Lung (tissue), 12 donors: ENCODE measurements around the gene MTA1. TPM values are rescaled to one million over a fixed set of nuclear protein-coding genes. Genes with fewer than 3 reads are reported as not detected.

ENCODE experiments used
- ATAC-seq: fragments of 200-7000 bp; cut with Tn5 transposase; one replicate; pipeline ENCODE4 v1.9.1; 2020; ENCODE audit warnings: moderate number of reproducible peaks; ENCODE audit not compliant: insufficient read depth, low FRiP score
- DNase-seq, 3 donors: peaks; one replicate each; pipeline ENCODE4 v3.0.0-alpha.2; 2013 to 2017
- H3K27ac ChIP-seq, 2 donors: one replicate each; pipeline ENCODE4 v1.5.1; 2013; ENCODE audit warnings: mild to moderate bottlenecking in 2 of 2, moderate library complexity in 2 of 2, control low read depth in 1 of 2, inconsistent platforms in 1 of 2, low read depth in 1 of 2, low read length in 1 of 2
- H3K27me3 ChIP-seq, 3 donors: one replicate each; pipeline ENCODE4 v1.5.1; 2013; ENCODE audit warnings: low read length in 2 of 3; ENCODE audit not compliant: control insufficient read depth in 3 of 3, insufficient read depth in 3 of 3
- H3K36me3 ChIP-seq, 4 donors: one replicate each; pipeline ENCODE4 v1.5.1; 2013; ENCODE audit warnings: low read length in 4 of 4, mild to moderate bottlenecking in 1 of 4, moderate library complexity in 1 of 4; ENCODE audit not compliant: control insufficient read depth in 4 of 4, insufficient read depth in 4 of 4
- H3K4me1 ChIP-seq, 5 donors: one replicate each; pipeline ENCODE4 v1.5.1; 2013; ENCODE audit warnings: low read length in 5 of 5, mild to moderate bottlenecking in 2 of 5, moderate library complexity in 1 of 5; ENCODE audit not compliant: control insufficient read depth in 5 of 5, insufficient read depth in 5 of 5
- H3K4me3 ChIP-seq: one replicate; pipeline ENCODE4 v1.5.1; 2013; ENCODE audit warnings: mild to moderate bottlenecking, control low read depth, moderate library complexity
- H3K9ac ChIP-seq, 2 donors: one replicate each; pipeline ENCODE4 v1.5.1; 2013; ENCODE audit warnings: low read length in 2 of 2, control low read depth in 1 of 2; ENCODE audit not compliant: insufficient read depth in 1 of 2
- H3K9me3 ChIP-seq, 4 donors: one replicate each; pipeline ENCODE4 v1.5.1; 2013; ENCODE audit warnings: low read length in 3 of 4, mild to moderate bottlenecking in 1 of 4, moderate library complexity in 1 of 4; ENCODE audit not compliant: control insufficient read depth in 4 of 4, insufficient read depth in 3 of 4
- CTCF ChIP-seq: IDR thresholded peaks from 2 replicates; pipeline ENCODE4 v1.5.1; 2012; ENCODE audit warnings: mild to moderate bottlenecking; ENCODE audit errors: control extremely low read depth, extremely low read depth
- WGBS, 2 donors: extraction: QIAGEN DNeasy Blood & Tissue Kit; methylation state at CpG; one replicate each; pipeline ENCODE4 v1.1.7; 2013; 5-methylcytosine and 5-hydroxymethylcytosine counted together
- polyA plus RNA-seq, 2 donors: library from polyadenylated mRNA; stranded (reverse); fragments of 200-250 nt; gene quantifications; one replicate each; pipeline ENCODE4 v1.2.1, GENCODE V29; 2013
- total RNA-seq, 2 donors: library from RNA; depleted of rRNA in 1 of 2; stranded (reverse); fragments of >200 nt in 1 of 2; gene quantifications; one replicate each; pipeline ENCODE4 v1.2.1, GENCODE V29; 2014 to 2021
- donor health status: control.
- donor health status: control.
- donor health status: Bipolar disorder and iron deficiency.
- donor health status: healthy.
- donor health status: DM: yes; HTN: yes; CAD: no.

Gene MTA1
- total and polyA plus RNA-seq, 4 donors: 40.2 to 113 (median 63.6) TPM

- Histone ChIP-seq H3K4me1 (no peaks in the 10 kb centered on the region), H3K9me3 (no peaks in the 10 kb centered on the region), H3K36me3 (peaks cover 0 to 34% (median 4%) of the 10 kb centered on the region in 4 donors), H3K27ac (peak overlapping the region in 1 of 2 donors; percentile 11), H3K4me3 (no peak overlapping the region), H3K9ac (no peak overlapping the region), H3K27me3 (no peaks in the 10 kb centered on the region)
- 51 to 73% methylated on average over 27 of the region's 27 CpGs for WGBS, 2 donors
- TF ChIP-seq CTCF: no peak
- no peak for ATAC-seq
- no peak for DNase-seq
Observed at GRCh38 chr14:105389976-105390848, 29.4 kb upstream of the MTA1 start.

GRCh38 chr14:105390849-105391500 is 28.7 kb upstream of the MTA1 start:
- WGBS, 2 donors: 88 to 92% methylated on average over 24 of the region's 24 CpGs
- H3K4me1 ChIP-seq: no peaks in the 10 kb centered on the region
- no peak overlapping the region for H3K27ac ChIP-seq
- DNase-seq (no peak), ATAC-seq (no peak)
- no peaks in the 10 kb centered on the region for H3K27me3 ChIP-seq
- H3K9ac ChIP-seq: no peak overlapping the region
- no peaks in the 10 kb centered on the region for H3K9me3 ChIP-seq
- H3K4me3 ChIP-seq: no peak overlapping the region
- TF ChIP-seq CTCF: no peak
- H3K36me3 ChIP-seq: peaks cover 0 to 31% (median 4%) of the 10 kb centered on the region in 4 donors

- peaks cover 0 to 30% (median 4%) of the 10 kb centered on the region in 4 donors for H3K36me3 ChIP-seq
- no peaks in the 10 kb centered on the region for H3K4me1 ChIP-seq
- no peaks in the 10 kb centered on the region for H3K27me3 ChIP-seq
- no peak overlapping the region for H3K4me3 ChIP-seq
- H3K9ac ChIP-seq: no peak overlapping the region
- 91 to 95% methylated on average over 23 of the region's 23 CpGs for WGBS, 2 donors
- no peak for TF ChIP-seq CTCF
- no peak for DNase-seq
- ATAC-seq: no peak
- H3K27ac ChIP-seq: no peak overlapping the region
- no peaks in the 10 kb centered on the region for H3K9me3 ChIP-seq
Observed at GRCh38 chr14:105391541-105391940, 28.1 kb upstream of the MTA1 start.
